MM.1S (cell line): ENCODE results near the gene KCTD11.

Experiments used
- CTCF ChIP-seq: fragments of 300-600 bp; sonication (generic); IDR thresholded peaks from 2 replicates; pipeline ENCODE4 v1.5.1; 2016; ENCODE audit warnings: antibody characterized with exemption, low read length, mixed read lengths
- EZH2 ChIP-seq: fragments of 300-600 bp; sonication (generic); optimal IDR thresholded peaks from 2 replicates; pipeline ENCODE3; 2017; ENCODE audit warnings: low read depth, mild to moderate bottlenecking, antibody characterized with exemption, low read length, mixed read lengths

GRCh38 chr17:7382901-7383300 lies 30.9 kb downstream of the KCTD11 start:
- TF ChIP-seq EZH2 (no peak), CTCF (no peak)
